HepG2 (cell line): ENCODE results near the gene NRL. TPM values are rescaled to one million over a fixed set of nuclear protein-coding genes. Genes with fewer than 3 reads are reported as not detected.

Source experiments
- CENPX ChIP-seq: sonication (generic); formaldehyde crosslinking; IDR thresholded peaks from 2 replicates; pipeline ENCODE4 v1.9.0; 2021; ENCODE audit warnings: mild to moderate bottlenecking, missing genetic modification reagents, moderate library complexity
- NCOA1 ChIP-seq: sonication (generic); formaldehyde crosslinking; IDR thresholded peaks from 2 replicates; pipeline ENCODE4 v1.9.0; 2021; ENCODE audit warnings: missing genetic modification reagents
- NRL ChIP-seq: sonication (generic); formaldehyde crosslinking; IDR thresholded peaks from 2 replicates; pipeline ENCODE4 v1.5.0; 2020; ENCODE audit warnings: missing genetic modification reagents, mild to moderate bottlenecking, moderate library complexity, borderline replicate concordance
- SIX4 ChIP-seq: sonication (generic); formaldehyde crosslinking; IDR thresholded peaks from 2 replicates; pipeline ENCODE4 v1.4.0; 2020; ENCODE audit warnings: missing genetic modification reagents
- SNRNP70 ChIP-seq: fragments of 200-400 bp; formaldehyde crosslinking; IDR thresholded peaks from 2 replicates; pipeline ENCODE4 v1.6.1; 2017; ENCODE audit warnings: mild to moderate bottlenecking, low read depth, low read length, moderate library complexity
- SP2 ChIP-seq: sonication (generic); formaldehyde crosslinking; IDR thresholded peaks from 2 replicates; pipeline ENCODE4 v1.5.1; 2020; ENCODE audit warnings: mild to moderate bottlenecking, missing genetic modification reagents
- ZBTB21 ChIP-seq: sonication (generic); formaldehyde crosslinking; IDR thresholded peaks from 2 replicates; pipeline ENCODE4 v1.4.0; 2020; ENCODE audit warnings: missing genetic modification reagents
- ZFP41 ChIP-seq: sonication (generic); formaldehyde crosslinking; IDR thresholded peaks from 2 replicates; pipeline ENCODE4 v1.4.0; 2020; ENCODE audit warnings: mild to moderate bottlenecking, missing genetic modification reagents, borderline replicate concordance
- ZNF17 ChIP-seq: sonication (generic); formaldehyde crosslinking; IDR thresholded peaks from 2 replicates; pipeline ENCODE4 v1.5.0; 2020; ENCODE audit warnings: mild to moderate bottlenecking, missing genetic modification reagents
- ZNF34 ChIP-seq: sonication (generic); formaldehyde crosslinking; IDR thresholded peaks from 2 replicates; pipeline ENCODE4 v1.4.0; 2020; ENCODE audit warnings: mild to moderate bottlenecking, missing genetic modification reagents, borderline replicate concordance
- ZNF598 ChIP-seq: sonication (generic); formaldehyde crosslinking; IDR thresholded peaks from 2 replicates; pipeline ENCODE4 v1.5.1; 2020; ENCODE audit warnings: mild to moderate bottlenecking, missing genetic modification reagents, borderline replicate concordance
- ZNF772 ChIP-seq: sonication (generic); formaldehyde crosslinking; IDR thresholded peaks from 2 replicates; pipeline ENCODE4 v1.5.0; 2020; ENCODE audit warnings: mild to moderate bottlenecking, missing genetic modification reagents
- ZNF841 ChIP-seq: sonication (generic); formaldehyde crosslinking; IDR thresholded peaks from 2 replicates; pipeline ENCODE4 v1.8.1; 2023; ENCODE audit warnings: missing genetic modification reagents, borderline replicate concordance
- polyA plus RNA-seq, 8 experiments: library from polyadenylated mRNA; depleted of rRNA in 3 of 8; stranded (reverse) in 7 of 8; unstranded in 1 of 8; fragments of >200 nt; fragmentation: Illumina TruSeq in 4 of 8; extraction: Trizol in 4 of 8; gene quantifications; 2 replicates each; pipeline versions ENCODE4 v1.2.1 to v1.2.3, GENCODE V29; 2011 to 2016; ENCODE audit warnings: low read depth in 4 of 8, missing spikeins in 1 of 8, mixed read lengths in 1 of 8; ENCODE audit not compliant: insufficient read depth in 1 of 8
- total RNA-seq, 5 experiments: library from RNA; depleted of rRNA; stranded (reverse); fragments of >200 nt; fragmentation: Illumina TruSeq; extraction: Trizol; gene quantifications; 2 replicates each; pipeline ENCODE4 v1.2.3, GENCODE V29; 2016; ENCODE audit warnings: low read depth in 1 of 5
- TF ChIP-seq, protein P1 (sequence below): IDR thresholded peaks from 2 replicates; pipeline ENCODE4 v1.6.1; 2012; ENCODE audit warnings: inconsistent platforms
- TF ChIP-seq, protein P2 (sequence below): sonication (generic); formaldehyde crosslinking; IDR thresholded peaks from one replicate; pipeline ENCODE4 v1.5.1; 2020; ENCODE audit warnings: mild to moderate bottlenecking, missing genetic modification reagents; ENCODE audit errors: not compliant biosample characterization
- TF ChIP-seq, protein P3 (sequence below): sonication (generic); formaldehyde crosslinking; IDR thresholded peaks from 2 replicates; pipeline ENCODE4 v1.8.1; 2022; ENCODE audit warnings: mild to moderate bottlenecking, missing genetic modification reagents
- TF ChIP-seq, protein P4 (sequence below): IDR thresholded peaks from 2 replicates; pipeline ENCODE4 v1.6.1; 2016; ENCODE audit warnings: mild to moderate bottlenecking, missing biosample characterization, missing genetic modification reagents
- TF ChIP-seq, protein P5 (sequence below): IDR thresholded peaks from 2 replicates; pipeline ENCODE4 v1.6.1; 2016

Gene NRL
- total and polyA plus RNA-seq, 2 of the 13 experiments (the other 11 are each of a cell fraction or from before 2014, with no cell fraction given) = 2.5 to 4.7 TPM

DNA sequence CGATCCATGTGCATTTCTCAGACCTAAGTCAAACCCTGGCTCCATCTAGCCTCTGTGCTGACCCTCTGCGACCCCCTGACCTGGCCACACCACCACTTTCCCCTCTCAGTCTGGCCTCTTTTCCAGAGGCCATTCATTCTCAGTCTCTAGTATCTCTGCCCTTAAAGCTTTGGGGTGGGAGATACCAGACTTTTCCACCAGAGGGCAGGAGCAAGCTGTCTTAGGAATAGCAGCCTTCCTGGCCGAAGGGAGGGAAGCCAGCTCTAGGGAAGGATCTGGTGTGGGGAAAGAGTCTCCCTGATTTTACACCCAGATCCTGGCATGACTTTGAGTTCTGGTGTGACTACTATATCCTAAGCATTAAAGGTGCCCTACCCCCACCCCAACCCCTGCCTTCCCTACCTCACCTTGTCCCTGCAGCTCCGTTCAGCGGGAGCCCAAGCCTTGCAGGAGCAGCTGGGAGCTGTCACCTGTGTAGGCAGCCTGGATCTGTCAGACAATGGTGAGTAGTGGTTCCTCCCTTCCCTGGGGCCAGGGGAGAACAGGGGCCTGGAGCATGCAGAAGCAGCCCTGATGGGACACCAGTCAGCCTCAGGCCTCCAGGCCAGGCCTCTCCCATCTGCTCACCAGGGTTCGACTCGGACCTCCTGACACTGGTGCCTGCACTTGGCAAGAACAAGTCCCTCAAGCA is 56.3 kb downstream of the NRL start (continued):
- TF ChIP-seq, protein P1, sequence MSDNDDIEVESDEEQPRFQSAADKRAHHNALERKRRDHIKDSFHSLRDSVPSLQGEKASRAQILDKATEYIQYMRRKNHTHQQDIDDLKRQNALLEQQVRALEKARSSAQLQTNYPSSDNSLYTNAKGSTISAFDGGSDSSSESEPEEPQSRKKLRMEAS = no peak
- TF ChIP-seq, protein P2, sequence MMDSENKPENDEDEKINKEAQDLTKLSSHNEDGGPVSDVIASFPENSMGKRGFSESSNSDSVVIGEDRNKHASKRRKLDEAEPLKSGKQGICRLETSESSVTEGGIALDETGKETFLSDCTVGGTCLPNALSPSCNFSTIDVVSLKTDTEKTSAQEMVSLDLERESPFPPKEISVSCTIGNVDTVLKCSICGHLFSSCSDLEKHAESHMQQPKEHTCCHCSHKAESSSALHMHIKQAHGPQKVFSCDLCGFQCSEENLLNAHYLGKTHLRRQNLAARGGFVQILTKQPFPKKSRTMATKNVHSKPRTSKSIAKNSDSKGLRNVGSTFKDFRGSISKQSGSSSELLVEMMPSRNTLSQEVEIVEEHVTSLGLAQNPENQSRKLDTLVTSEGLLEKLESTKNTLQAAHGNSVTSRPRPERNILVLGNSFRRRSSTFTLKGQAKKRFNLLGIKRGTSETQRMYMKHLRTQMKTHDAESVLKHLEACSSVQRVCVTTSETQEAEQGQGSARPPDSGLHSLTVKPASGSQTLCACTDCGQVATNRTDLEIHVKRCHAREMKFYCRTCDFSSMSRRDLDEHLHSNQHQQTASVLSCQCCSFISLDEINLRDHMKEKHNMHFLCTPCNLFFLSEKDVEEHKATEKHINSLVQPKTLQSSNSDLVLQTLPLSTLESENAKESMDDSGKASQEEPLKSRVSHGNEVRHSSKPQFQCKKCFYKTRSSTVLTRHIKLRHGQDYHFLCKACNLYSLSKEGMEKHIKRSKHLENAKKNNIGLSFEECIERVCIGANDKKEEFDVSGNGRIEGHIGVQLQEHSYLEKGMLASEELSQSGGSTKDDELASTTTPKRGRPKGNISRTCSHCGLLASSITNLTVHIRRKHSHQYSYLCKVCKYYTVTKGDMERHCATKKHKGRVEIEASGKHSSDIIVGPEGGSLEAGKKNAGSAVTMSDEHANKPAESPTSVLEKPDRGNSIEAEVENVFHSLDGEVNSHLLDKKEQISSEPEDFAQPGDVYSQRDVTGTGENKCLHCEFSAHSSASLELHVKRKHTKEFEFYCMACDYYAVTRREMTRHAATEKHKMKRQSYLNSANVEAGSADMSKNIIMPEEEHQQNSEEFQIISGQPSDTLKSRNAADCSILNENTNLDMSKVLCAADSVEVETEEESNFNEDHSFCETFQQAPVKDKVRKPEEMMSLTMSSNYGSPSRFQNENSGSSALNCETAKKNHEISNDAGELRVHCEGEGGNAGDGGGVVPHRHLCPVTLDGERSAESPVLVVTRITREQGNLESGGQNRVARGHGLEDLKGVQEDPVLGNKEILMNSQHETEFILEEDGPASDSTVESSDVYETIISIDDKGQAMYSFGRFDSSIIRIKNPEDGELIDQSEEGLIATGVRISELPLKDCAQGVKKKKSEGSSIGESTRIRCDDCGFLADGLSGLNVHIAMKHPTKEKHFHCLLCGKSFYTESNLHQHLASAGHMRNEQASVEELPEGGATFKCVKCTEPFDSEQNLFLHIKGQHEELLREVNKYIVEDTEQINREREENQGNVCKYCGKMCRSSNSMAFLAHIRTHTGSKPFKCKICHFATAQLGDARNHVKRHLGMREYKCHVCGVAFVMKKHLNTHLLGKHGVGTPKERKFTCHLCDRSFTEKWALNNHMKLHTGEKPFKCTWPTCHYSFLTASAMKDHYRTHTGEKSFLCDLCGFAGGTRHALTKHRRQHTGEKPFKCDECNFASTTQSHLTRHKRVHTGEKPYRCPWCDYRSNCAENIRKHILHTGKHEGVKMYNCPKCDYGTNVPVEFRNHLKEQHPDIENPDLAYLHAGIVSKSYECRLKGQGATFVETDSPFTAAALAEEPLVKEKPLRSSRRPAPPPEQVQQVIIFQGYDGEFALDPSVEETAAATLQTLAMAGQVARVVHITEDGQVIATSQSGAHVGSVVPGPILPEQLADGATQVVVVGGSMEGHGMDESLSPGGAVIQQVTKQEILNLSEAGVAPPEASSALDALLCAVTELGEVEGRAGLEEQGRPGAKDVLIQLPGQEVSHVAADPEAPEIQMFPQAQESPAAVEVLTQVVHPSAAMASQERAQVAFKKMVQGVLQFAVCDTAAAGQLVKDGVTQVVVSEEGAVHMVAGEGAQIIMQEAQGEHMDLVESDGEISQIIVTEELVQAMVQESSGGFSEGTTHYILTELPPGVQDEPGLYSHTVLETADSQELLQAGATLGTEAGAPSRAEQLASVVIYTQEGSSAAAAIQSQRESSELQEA (CRISPR knock-in tag) = peak; percentile 75
- TF ChIP-seq SP2 (no peak), CENPX (no peak), ZNF772 (CRISPR knock-in tag) (0 out of 2 replicates have a peak, but pooled peaks have one; percentile 7), ZNF841 (CRISPR knock-in tag) (no peak), NRL (CRISPR knock-in tag) (no peak), NCOA1 (CRISPR knock-in tag) (no peak), SNRNP70 (no peak), ZBTB21 (0 out of 2 replicates have a peak, but pooled peaks have one; percentile 46), SIX4 (CRISPR knock-in tag) (no peak), ZNF598 (no peak), ZNF17 (CRISPR knock-in tag) (no peak), ZFP41 (CRISPR knock-in tag) (0 out of 2 replicates have a peak, but pooled peaks have one; percentile 77), ZNF34 (CRISPR knock-in tag) (0 out of 2 replicates have a peak, but pooled peaks have one; percentile 67)
- TF ChIP-seq, protein P3, sequence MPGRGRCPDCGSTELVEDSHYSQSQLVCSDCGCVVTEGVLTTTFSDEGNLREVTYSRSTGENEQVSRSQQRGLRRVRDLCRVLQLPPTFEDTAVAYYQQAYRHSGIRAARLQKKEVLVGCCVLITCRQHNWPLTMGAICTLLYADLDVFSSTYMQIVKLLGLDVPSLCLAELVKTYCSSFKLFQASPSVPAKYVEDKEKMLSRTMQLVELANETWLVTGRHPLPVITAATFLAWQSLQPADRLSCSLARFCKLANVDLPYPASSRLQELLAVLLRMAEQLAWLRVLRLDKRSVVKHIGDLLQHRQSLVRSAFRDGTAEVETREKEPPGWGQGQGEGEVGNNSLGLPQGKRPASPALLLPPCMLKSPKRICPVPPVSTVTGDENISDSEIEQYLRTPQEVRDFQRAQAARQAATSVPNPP (CRISPR knock-in tag) = no peak
- TF ChIP-seq, protein P4, sequence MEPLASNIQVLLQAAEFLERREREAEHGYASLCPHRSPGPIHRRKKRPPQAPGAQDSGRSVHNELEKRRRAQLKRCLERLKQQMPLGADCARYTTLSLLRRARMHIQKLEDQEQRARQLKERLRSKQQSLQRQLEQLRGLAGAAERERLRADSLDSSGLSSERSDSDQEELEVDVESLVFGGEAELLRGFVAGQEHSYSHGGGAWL (CRISPR knock-in tag) = no peak
- TF ChIP-seq, protein P5, sequence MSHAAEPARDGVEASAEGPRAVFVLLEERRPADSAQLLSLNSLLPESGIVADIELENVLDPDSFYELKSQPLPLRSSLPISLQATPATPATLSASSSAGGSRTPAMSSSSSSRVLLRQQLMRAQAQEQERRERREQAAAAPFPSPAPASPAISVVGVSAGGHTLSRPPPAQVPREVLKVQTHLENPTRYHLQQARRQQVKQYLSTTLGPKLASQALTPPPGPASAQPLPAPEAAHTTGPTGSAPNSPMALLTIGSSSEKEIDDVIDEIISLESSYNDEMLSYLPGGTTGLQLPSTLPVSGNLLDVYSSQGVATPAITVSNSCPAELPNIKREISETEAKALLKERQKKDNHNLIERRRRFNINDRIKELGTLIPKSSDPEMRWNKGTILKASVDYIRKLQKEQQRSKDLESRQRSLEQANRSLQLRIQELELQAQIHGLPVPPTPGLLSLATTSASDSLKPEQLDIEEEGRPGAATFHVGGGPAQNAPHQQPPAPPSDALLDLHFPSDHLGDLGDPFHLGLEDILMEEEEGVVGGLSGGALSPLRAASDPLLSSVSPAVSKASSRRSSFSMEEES (CRISPR knock-in tag) = peak; percentile 51; the same call in 1 of the 2 replicates
